ENCODE measurements around the gene PCSK6. TPM values are rescaled to one million over a fixed set of nuclear protein-coding genes. Genes with fewer than 3 reads are reported as not detected.

Gene PCSK6
- total RNA-seq, 1 experiment from 2014 or later, result 3.7 TPM

GRCh38 chr15:101509279-101509678 is 19.8 kb upstream of the PCSK6 start:
- no peaks in the 10 kb centered on the region for H4K20me1 ChIP-seq (ENCODE audit: low read length)

GRCh38 chr15:101506491-101506890 is 17.0 kb upstream of the PCSK6 start:
- no peak overlapping the region for H3K9ac ChIP-seq (ENCODE audit: low read length)
- no peak overlapping the region for H2AFZ ChIP-seq (ENCODE audit: low read length)
- TF ChIP-seq, protein P1, sequence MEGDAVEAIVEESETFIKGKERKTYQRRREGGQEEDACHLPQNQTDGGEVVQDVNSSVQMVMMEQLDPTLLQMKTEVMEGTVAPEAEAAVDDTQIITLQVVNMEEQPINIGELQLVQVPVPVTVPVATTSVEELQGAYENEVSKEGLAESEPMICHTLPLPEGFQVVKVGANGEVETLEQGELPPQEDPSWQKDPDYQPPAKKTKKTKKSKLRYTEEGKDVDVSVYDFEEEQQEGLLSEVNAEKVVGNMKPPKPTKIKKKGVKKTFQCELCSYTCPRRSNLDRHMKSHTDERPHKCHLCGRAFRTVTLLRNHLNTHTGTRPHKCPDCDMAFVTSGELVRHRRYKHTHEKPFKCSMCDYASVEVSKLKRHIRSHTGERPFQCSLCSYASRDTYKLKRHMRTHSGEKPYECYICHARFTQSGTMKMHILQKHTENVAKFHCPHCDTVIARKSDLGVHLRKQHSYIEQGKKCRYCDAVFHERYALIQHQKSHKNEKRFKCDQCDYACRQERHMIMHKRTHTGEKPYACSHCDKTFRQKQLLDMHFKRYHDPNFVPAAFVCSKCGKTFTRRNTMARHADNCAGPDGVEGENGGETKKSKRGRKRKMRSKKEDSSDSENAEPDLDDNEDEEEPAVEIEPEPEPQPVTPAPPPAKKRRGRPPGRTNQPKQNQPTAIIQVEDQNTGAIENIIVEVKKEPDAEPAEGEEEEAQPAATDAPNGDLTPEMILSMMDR (conservative IDR thresholded peaks at IDR 0.05; ENCODE audit: low read depth, low read length), result no peak
- H3K36me3 ChIP-seq (ENCODE audit: low read depth, low read length), result no peaks in the 10 kb centered on the region
- H3K9me3 ChIP-seq (ENCODE audit: low read length), result no peaks in the 10 kb centered on the region
- H3F3A ChIP-seq (ENCODE audit: low read length, unreplicated experiment), result no peaks in the 10 kb centered on the region
- peaks cover 11% of the 10 kb centered on the region; the same call in 1 of the 2 replicates for H3K27me3 ChIP-seq (ENCODE audit: low read length)
- no peaks in the 10 kb centered on the region for H3K79me2 ChIP-seq (ENCODE audit: low read length)
- H3K27ac ChIP-seq (ENCODE audit: low read length), result no peak overlapping the region
- ChIA-PET POLR2A (ENCODE audit: unreplicated experiment) (no interaction called here), CTCF (no interaction called here)
- H3K4me2 ChIP-seq (ENCODE audit: low read length), result no peak overlapping the region
- H4K20me1 ChIP-seq (ENCODE audit: low read length), result no peaks in the 10 kb centered on the region
- intact Hi-C loops (cut with micrococcal nuclease), result no loop called here
- DNase-seq, result no peak
- H3K9me2 ChIP-seq (replicated peaks; ENCODE audit: low read length), result no peaks in the 10 kb centered on the region
- H3K4me1 ChIP-seq (ENCODE audit: insufficient read depth, low read length), result no peaks in the 10 kb centered on the region
- ATAC-seq, result no peak
- no peak overlapping the region for H3K4me3 ChIP-seq (ENCODE audit: low read length)
- no TSS peak for BruUV-seq (replicated peaks)

More at GRCh38 chr15:101509279-101509678, 19.8 kb upstream of the PCSK6 start:
- Histone ChIP-seq H3K9me2 (replicated peaks; ENCODE audit: low read length) (no peaks in the 10 kb centered on the region), H3K36me3 (ENCODE audit: low read depth, low read length) (no peaks in the 10 kb centered on the region), H2AFZ (ENCODE audit: low read length) (no peak overlapping the region), H3K4me3 (ENCODE audit: low read length) (no peak overlapping the region), H3K79me2 (ENCODE audit: low read length) (no peaks in the 10 kb centered on the region), H3K4me1 (ENCODE audit: insufficient read depth, low read length) (no peaks in the 10 kb centered on the region), H3K27me3 (ENCODE audit: low read length) (peaks cover 27% of the 10 kb centered on the region; the same call in 1 of the 2 replicates), H3K27ac (ENCODE audit: low read length) (no peak overlapping the region), H3K9ac (ENCODE audit: low read length) (no peak overlapping the region), H3K4me2 (ENCODE audit: low read length) (no peak overlapping the region), H3F3A (ENCODE audit: low read length, unreplicated experiment) (no peaks in the 10 kb centered on the region), H3K9me3 (ENCODE audit: low read length) (no peaks in the 10 kb centered on the region)
- CTCF ChIA-PET, result no interaction called here
- POLR2A ChIA-PET (ENCODE audit: unreplicated experiment), result no interaction called here
- TF ChIP-seq EZH2 (IDR thresholded peaks at IDR 0.05; ENCODE audit: low read length, unreplicated experiment) (no peak), EZH2phosphoT487 (IDR thresholded peaks at IDR 0.05; ENCODE audit: borderline replicate concordance, low read length) (no peak)
- TF ChIP-seq, protein P1 (conservative IDR thresholded peaks at IDR 0.05; ENCODE audit: low read depth, low read length), result no peak
- ATAC-seq, result no peak
- intact Hi-C loops (cut with micrococcal nuclease), result no loop called here
- DNase-seq, result no peak
- no TSS peak for BruUV-seq (replicated peaks)

GRCh38 chr15:101505610-101506337 is 16.3 kb upstream of the PCSK6 start:
- ATAC-seq (no peak), DNase-seq (no peak)
- H3K9me2 ChIP-seq (replicated peaks; ENCODE audit: low read length), result no peaks in the 10 kb centered on the region
- no peaks in the 10 kb centered on the region for H3K9me3 ChIP-seq (ENCODE audit: low read length)
- H4K20me1 ChIP-seq (ENCODE audit: low read length), result no peaks in the 10 kb centered on the region
- POLR2A ChIA-PET (ENCODE audit: unreplicated experiment), result no interaction called here
- no peak overlapping the region for H3K27ac ChIP-seq (ENCODE audit: low read length)
- no peaks in the 10 kb centered on the region for H3K79me2 ChIP-seq (ENCODE audit: low read length)
- no peaks in the 10 kb centered on the region for H3F3A ChIP-seq (ENCODE audit: low read length, unreplicated experiment)
- H3K36me3 ChIP-seq (ENCODE audit: low read depth, low read length), result no peaks in the 10 kb centered on the region
- no peak overlapping the region for H3K4me3 ChIP-seq (ENCODE audit: low read length)
- peaks cover 11% of the 10 kb centered on the region; the same call in 1 of the 2 replicates for H3K27me3 ChIP-seq (ENCODE audit: low read length)
- intact Hi-C loops (cut with micrococcal nuclease), result no loop called here
- BruUV-seq (replicated peaks), result no TSS peak
- no peaks in the 10 kb centered on the region for H3K4me1 ChIP-seq (ENCODE audit: insufficient read depth, low read length)
- no peak overlapping the region for H3K9ac ChIP-seq (ENCODE audit: low read length)
- no peak overlapping the region for H2AFZ ChIP-seq (ENCODE audit: low read length)
- TF ChIP-seq EZH2phosphoT487 (IDR thresholded peaks at IDR 0.05; ENCODE audit: borderline replicate concordance, low read length) (no peak), EZH2 (IDR thresholded peaks at IDR 0.05; ENCODE audit: low read length, unreplicated experiment) (no peak)
- TF ChIP-seq, protein P1 (conservative IDR thresholded peaks at IDR 0.05; ENCODE audit: low read depth, low read length), result no peak
- H3K4me2 ChIP-seq (ENCODE audit: low read length), result no peak overlapping the region
- CTCF ChIA-PET, result interaction anchor here (0.6 kb wide), 1 partner anchor 146 kb away, joined by 3 read pairs; no protein-coding TSS in a partner anchor

Measured in PC-3 (cell line).